Lower leg skin (tissue), 4 donors: Measurements from ENCODE around the gene GTPBP6. TPM values are rescaled to one million over a fixed set of nuclear protein-coding genes. Genes with fewer than 3 reads are reported as not detected.
"Not testable (repeated sequence)": the region's sequence is repeated elsewhere in the genome, so short reads cannot be mapped to it uniquely, and the experiment has no call there.

Source experiments
- DNase-seq, 2 donors: peaks; one replicate each; pipeline ENCODE4 v3.0.0-alpha.2; 2019; ENCODE audit warnings: low spot score in 2 of 2
- H3K4me3 ChIP-seq: fragments of 200-600 bp; sonication (generic); 2 replicates; pipeline ENCODE4 v1.5.1; 2017; ENCODE audit warnings: mild to moderate bottlenecking, low read depth; ENCODE audit not compliant: poor library complexity, severe bottlenecking
- CTCF ChIP-seq, 3 donors: fragments of 450-650 bp; IDR thresholded peaks; one replicate each; pipeline ENCODE4 v1.5.1; 2016; ENCODE audit warnings: antibody characterized with exemption in 3 of 3, mild to moderate bottlenecking in 3 of 3, moderate library complexity in 2 of 3
- POLR2A ChIP-seq, 2 donors: fragments of 450-650 bp; IDR thresholded peaks; one replicate each; pipeline ENCODE4 v1.6.1; 2016 to 2017; ENCODE audit warnings: antibody characterized with exemption in 2 of 2, mild to moderate bottlenecking in 1 of 2, moderate library complexity in 1 of 2
- WGBS, 2 donors: methylation state at CpG; one replicate each; pipeline ENCODE4 v1.1.5; 2018; 5-methylcytosine and 5-hydroxymethylcytosine counted together
- intact Hi-C: fragments of 100-400 bp; cut with DNase I; formaldehyde crosslinking; loops from one replicate; pipeline ENCODE4 v1.15.0; 2023; ENCODE audit warnings: low total_unique reads
- total RNA-seq, 4 donors: library from RNA; depleted of rRNA; stranded (reverse); fragments of >200 nt; gene quantifications; one replicate each; pipeline ENCODE4 v1.1.0, GENCODE V29; 2016

The GTPBP6 gene
- total RNA-seq, 4 donors from 2014 or later, result 35.9 to 53.4 (median 48.2) TPM

- no peak within 1 kb of the TSS for H3K4me3 ChIP-seq
- 41 to 44% methylated on average over 24 to 25 of the region's 25 CpGs for WGBS, 2 donors
- no peak for DNase-seq
- no peak for TF ChIP-seq POLR2A (IDR thresholded peaks at IDR 0.05)
- no peak for TF ChIP-seq CTCF (IDR thresholded peaks at IDR 0.05)
- intact Hi-C loops, result no loop called here
Observed at GRCh38 chrX:281166-281999, 37.2 kb downstream of the GTPBP6 start, which contains the start of gene PLCXD1. Gene PLCXD1 (plus strand): TSS chrX:281381. CDS start chrX:284188, 2,807 bp downstream.

GRCh38 chrX:280722-281121 is 37.9 kb downstream of the GTPBP6 start:
- WGBS, 2 donors, result no CpG with 5 or more reads among the region's 24 CpGs
- DNase-seq, intact Hi-C loops, H3K4me3 ChIP-seq: not testable (repeated sequence)

- DNase-seq, intact Hi-C loops, H3K4me3 ChIP-seq: not testable (repeated sequence)
- WGBS, 2 donors, result 79 to 86% methylated on average over 29 to 31 of the region's 45 CpGs
Observed at GRCh38 chrX:279757-280604, 38.6 kb downstream of the GTPBP6 start.

- TF ChIP-seq CTCF (IDR thresholded peaks at IDR 0.05) (no peak), POLR2A (IDR thresholded peaks at IDR 0.05) (no peak)
- peak overlapping the region; percentile 49 for H3K4me3 ChIP-seq
- DNase-seq, result peak in 1 of 2 donors; percentile 89
- WGBS, 2 donors, result 0 to 3% methylated on average over 27 to 30 of the region's 49 CpGs
- intact Hi-C loops, result no loop called here
Observed at GRCh38 chrX:276581-277201, 41.9 kb downstream of the GTPBP6 start.

- H3K4me3 ChIP-seq, result peak overlapping the region; percentile 49
- WGBS, 2 donors, result 5 to 6% methylated on average over 12 to 30 of the region's 36 CpGs
- intact Hi-C loops, result no loop called here
- peak; percentile 76 to 94 for DNase-seq
- no peak for TF ChIP-seq POLR2A (IDR thresholded peaks at IDR 0.05)
- no peak for TF ChIP-seq CTCF (IDR thresholded peaks at IDR 0.05)
Observed at GRCh38 chrX:275967-276580, 42.5 kb downstream of the GTPBP6 start.

- WGBS, 2 donors, result 13 to 40% methylated on average over 19 to 31 of the region's 32 CpGs
- no peak for TF ChIP-seq POLR2A (IDR thresholded peaks at IDR 0.05)
- TF ChIP-seq CTCF (IDR thresholded peaks at IDR 0.05), result no peak
- intact Hi-C loops, result no loop called here
- no peak for DNase-seq
- no peak overlapping the region for H3K4me3 ChIP-seq
Observed at GRCh38 chrX:275476-275966, 43.1 kb downstream of the GTPBP6 start.
